Esophagus squamous epithelium (tissue), 5 donors: Measurements from ENCODE around the gene ODC1. TPM values are rescaled to one million over a fixed set of nuclear protein-coding genes. Genes with fewer than 3 reads are reported as not detected.

Source experiments
- DNase-seq: peaks from one replicate; lab custom pipeline; 2025; lab: John Stamatoyannopoulos, UW
- H3K27ac ChIP-seq, 4 donors: fragments of 200-600 bp; sonication (generic); one replicate each; pipeline ENCODE4 v1.5.1; 2016 to 2019; ENCODE audit warnings: mild to moderate bottlenecking in 1 of 4
- H3K27me3 ChIP-seq, 4 donors: fragments of 200-600 bp; sonication (generic); 1 replicate in 3 of 4; 2 replicates in 1 of 4; pipeline versions ENCODE4 v1.5.1 to v1.6.0; 2017 to 2021; ENCODE audit warnings: antibody characterized with exemption in 1 of 4
- H3K36me3 ChIP-seq, 3 donors: fragments of 200-600 bp; sonication (generic); one replicate each; pipeline ENCODE4 v1.5.1; 2016 to 2019
- H3K4me1 ChIP-seq, 3 donors: fragments of 200-600 bp; sonication (generic); one replicate each; pipeline ENCODE4 v1.5.1; 2017 to 2019
- H3K4me3 ChIP-seq, 4 donors: fragments of 200-600 bp; sonication (generic); 1 replicate in 3 of 4; 2 replicates in 1 of 4; pipeline ENCODE4 v1.5.1; 2016 to 2019; ENCODE audit warnings: mild to moderate bottlenecking in 2 of 4, moderate library complexity in 1 of 4
- H3K9me3 ChIP-seq, 3 donors: fragments of 200-600 bp; sonication (generic); one replicate each; pipeline ENCODE4 v1.5.1; 2016 to 2019
- CTCF ChIP-seq, 6 experiments: fragments of 450-650 bp in 4 of 6; fragments of 200-600 bp in 2 of 6; sonication (generic) in 2 of 6; IDR thresholded peaks; one replicate each; pipeline ENCODE4 v1.5.1; 2016 to 2019; ENCODE audit warnings: antibody characterized with exemption in 6 of 6, mild to moderate bottlenecking in 4 of 6, moderate library complexity in 4 of 6
- POLR2A ChIP-seq, 4 donors: fragments of 450-650 bp; IDR thresholded peaks; one replicate each; pipeline ENCODE4 v1.6.1; 2017; ENCODE audit warnings: antibody characterized with exemption in 4 of 4, mild to moderate bottlenecking in 4 of 4, moderate library complexity in 3 of 4
- WGBS, 2 donors: methylation state at CpG; one replicate each; pipeline ENCODE4 v1.1.5; 2018; 5-methylcytosine and 5-hydroxymethylcytosine counted together
- intact Hi-C: fragments of 100-400 bp; cut with DNase I; formaldehyde crosslinking; loops from one replicate; pipeline ENCODE4 v1.15.0; 2022
- total RNA-seq, 4 donors: library from RNA; depleted of rRNA; stranded (reverse); fragments of >200 nt; gene quantifications; one replicate each; pipeline ENCODE4 v1.1.0, GENCODE V29; 2016
- donor health status: DM: yes; HTN: yes; CAD: no.

Gene ODC1
- total RNA-seq, 4 donors from 2014 or later, result 14.9 to 66.8 (median 26.3) TPM

GRCh38 chr2:10486091-10486490, 38.0 kb upstream of the ODC1 start:
- WGBS, 2 donors, result 69 to 82% methylated on average over 1 of the region's 1 CpG
- intact Hi-C loops, result no loop called here
- Histone ChIP-seq H3K4me1 (no peaks in the 10 kb centered on the region), H3K27me3 (peaks cover 0 to 56% (median 0%) of the 10 kb centered on the region in 4 donors), H3K27ac (no peak overlapping the region), H3K4me3 (no peak overlapping the region), H3K9me3 (no peaks in the 10 kb centered on the region), H3K36me3 (no peaks in the 10 kb centered on the region)
- TF ChIP-seq POLR2A (IDR thresholded peaks at IDR 0.05) (no peak), CTCF (IDR thresholded peaks at IDR 0.05) (no peak)
- no peak for DNase-seq

- Histone ChIP-seq H3K27me3 (peaks cover 0 to 42% (median 0%) of the 10 kb centered on the region in 4 donors), H3K4me3 (no peak overlapping the region), H3K36me3 (no peaks in the 10 kb centered on the region), H3K4me1 (no peaks in the 10 kb centered on the region), H3K27ac (no peak overlapping the region), H3K9me3 (no peaks in the 10 kb centered on the region)
- DNase-seq, result no peak
- TF ChIP-seq POLR2A (IDR thresholded peaks at IDR 0.05) (no peak), CTCF (IDR thresholded peaks at IDR 0.05) (no peak)
- intact Hi-C loops, result no loop called here
- 75 to 81% methylated on average over 7 of the region's 7 CpGs for whole genome bisulfite sequencing, 2 donors
Measured at GRCh38 chr2:10482913-10483312, 34.8 kb upstream of the ODC1 start.

- Histone ChIP-seq H3K27me3 (peaks cover 0 to 37% (median 0%) of the 10 kb centered on the region in 4 donors), H3K4me3 (no peak overlapping the region), H3K36me3 (no peaks in the 10 kb centered on the region), H3K9me3 (no peaks in the 10 kb centered on the region), H3K27ac (no peak overlapping the region), H3K4me1 (no peaks in the 10 kb centered on the region)
- intact Hi-C loops, result no loop called here
- no peak for DNase-seq
- 63 to 65% methylated on average over 3 to 4 of the region's 8 CpGs for WGBS, 2 donors
- TF ChIP-seq CTCF (IDR thresholded peaks at IDR 0.05) (no peak), POLR2A (IDR thresholded peaks at IDR 0.05) (no peak)
Measured at GRCh38 chr2:10482460-10482859, 34.3 kb upstream of the ODC1 start.

GRCh38 chr2:10481666-10482157, 33.6 kb upstream of the ODC1 start:
- Histone ChIP-seq H3K4me3 (no peak overlapping the region), H3K4me1 (no peaks in the 10 kb centered on the region), H3K9me3 (no peaks in the 10 kb centered on the region), H3K27ac (no peak overlapping the region), H3K36me3 (no peaks in the 10 kb centered on the region), H3K27me3 (peaks cover 0 to 33% (median 0%) of the 10 kb centered on the region in 4 donors)
- no peak for TF ChIP-seq POLR2A (IDR thresholded peaks at IDR 0.05)
- TF ChIP-seq CTCF (IDR thresholded peaks at IDR 0.05), result no peak
- WGBS, 2 donors, result 85 to 93% methylated on average over 5 of the region's 10 CpGs
- DNase-seq, result no peak
- intact Hi-C loops, result no loop called here

- DNase-seq, result no peak
- H3K36me3 ChIP-seq, result no peaks in the 10 kb centered on the region
- no peaks in the 10 kb centered on the region for H3K9me3 ChIP-seq
- H3K4me1 ChIP-seq, result no peaks in the 10 kb centered on the region
- intact Hi-C loops, result no loop called here
- H3K27me3 ChIP-seq, result peaks cover 0 to 29% (median 0%) of the 10 kb centered on the region in 4 donors
- 77 to 81% methylated on average over 3 of the region's 3 CpGs for WGBS, 2 donors
- H3K4me3 ChIP-seq, result no peak overlapping the region
- TF ChIP-seq CTCF (IDR thresholded peaks at IDR 0.05) (no peak), POLR2A (IDR thresholded peaks at IDR 0.05) (no peak)
- H3K27ac ChIP-seq, result no peak overlapping the region
Measured at GRCh38 chr2:10481055-10481665, 33.0 kb upstream of the ODC1 start.
